Endothelial cell of hepatic sinusoid (primary cell): Measurements from ENCODE around the gene RFX8.
"Not testable (repeated sequence)": the region's sequence is repeated elsewhere in the genome, so short reads cannot be mapped to it uniquely, and the experiment has no call there.

ENCODE experiments used
- in situ Hi-C: cut with HindIII; loops from 2 replicates; pipeline ENCODE4 v1.10.0; 2017; ENCODE audit warnings: low sequenced_read_pairs

Gene RFX8

GRCh38 chr2:101355401-101356054, 119.4 kb downstream of the RFX8 start:
- in situ Hi-C loops = no loop called here

GRCh38 chr2:101354420-101355311, 120.2 kb downstream of the RFX8 start:
- in situ Hi-C loops = no loop called here

GRCh38 chr2:101352631-101353030, 122.3 kb downstream of the RFX8 start:
- in situ Hi-C loops = not testable (repeated sequence)

- in situ Hi-C loops = no loop called here
Observed at GRCh38 chr2:101351207-101351606, 123.7 kb downstream of the RFX8 start.

- in situ Hi-C loops = loop anchor here (5.0 kb wide), 1 partner anchor 32 kb away; no protein-coding TSS in a partner anchor
Observed at GRCh38 chr2:101349893-101350662, 124.8 kb downstream of the RFX8 start.

- in situ Hi-C loops = loop anchor here (5.0 kb wide), 1 partner anchor 33 kb away; no protein-coding TSS in a partner anchor
Observed at GRCh38 chr2:101348883-101349282, 126.0 kb downstream of the RFX8 start.
